A549 (cell line): ENCODE data around the gene RAB17. TPM values are rescaled to one million over a fixed set of nuclear protein-coding genes. Genes with fewer than 3 reads are reported as not detected.

Experiments used
- ATAC-seq, 2 experiments: fragments of 200-7000 bp in 1 of 2; fragments of >200 bp in 1 of 2; cut with Nextera tagmentation in 1 of 2; cut with Tn5 transposase in 1 of 2; 3 replicates each; pipeline versions ENCODE4 v1.8.0 to v1.9.1; 2018 to 2020; ENCODE audit warnings: mild to moderate bottlenecking in 1 of 2, moderate library complexity in 1 of 2
- CTCF ChIA-PET: fragments of 300-600 bp; sonication (Branson Sonifier 250); formaldehyde crosslinking; extraction: SDS; loops from one replicate; lab custom pipeline; 2021; ENCODE audit warnings: antibody characterized with exemption, inconsistent platforms; lab: Yijun Ruan, JAX
- POLR2A ChIA-PET: fragments of 350-600 bp; formaldehyde crosslinking; extraction: SDS; loops from one replicate; lab custom pipeline; 2021; ENCODE audit warnings: antibody characterized with exemption, inconsistent platforms; lab: Yijun Ruan, JAX
- DNase-seq, 2 experiments: peaks; one replicate each; pipeline versions ENCODE4 v3.0.0 to v3.0.0-alpha.2; 2011 to 2016; ENCODE audit warnings: low read depth in 1 of 2, low spot score in 1 of 2
- FAIRE-seq: peaks from 2 replicates; lab custom pipeline; 2011; peaks lifted over from hg19 to GRCh38; lab: Jason Lieb, UNC
- H3K27ac ChIP-seq, 2 experiments: fragments of >200 bp; sonication (Bioruptor Twin); formaldehyde crosslinking; 3 replicates each; pipeline ENCODE4 v1.5.1; 2016 to 2017
- H3K4me1 ChIP-seq: fragments of >200 bp; sonication (Bioruptor Twin); formaldehyde crosslinking; 3 replicates; pipeline ENCODE4 v1.6.1; 2016
- H3K4me2 ChIP-seq: fragments of >200 bp; sonication (Bioruptor Twin); formaldehyde crosslinking; 3 replicates; pipeline ENCODE4 v1.6.1; 2016
- H3K4me3 ChIP-seq: fragments of >200 bp; sonication (Bioruptor Twin); formaldehyde crosslinking; 3 replicates; pipeline ENCODE4 v1.5.1; 2016
- H3K9me3 ChIP-seq: fragments of >200 bp; sonication (Bioruptor Twin); formaldehyde crosslinking; 3 replicates; pipeline ENCODE4 v1.6.1; 2016
- BHLHE40 ChIP-seq: IDR thresholded peaks from 2 replicates; pipeline ENCODE4 v1.6.1; 2012; ENCODE audit warnings: low read depth, low read length, inconsistent platforms
- CEBPB ChIP-seq, 2 experiments: fragments of >200 bp in 1 of 2; sonication (Bioruptor Twin) in 1 of 2; formaldehyde crosslinking in 1 of 2; IDR thresholded peaks; 2 replicates each; pipeline ENCODE4 v1.6.1; 2012 to 2016
- CHD2 ChIP-seq: fragments of 150-350 bp; IDR thresholded peaks from 2 replicates; pipeline ENCODE4 v1.6.1; 2014; ENCODE audit warnings: low read length; ENCODE audit not compliant: partially characterized antibody
- EHF ChIP-seq: fragments of 250-450 bp; sonication (Bioruptor Pico); IDR thresholded peaks from 2 replicates; pipeline ENCODE4 v1.5.0; 2020; ENCODE audit warnings: mild to moderate bottlenecking
- FOSB ChIP-seq: fragments of 250-450 bp; sonication (Bioruptor Pico); IDR thresholded peaks from 2 replicates; pipeline ENCODE4 v1.5.0; 2020; ENCODE audit warnings: mild to moderate bottlenecking, moderate library complexity
- FOSL2 ChIP-seq, 2 experiments: fragments of 450-650 bp in 1 of 2; fragments of >200 bp in 1 of 2; sonication (Bioruptor Twin) in 1 of 2; formaldehyde crosslinking; IDR thresholded peaks; 2 replicates each; pipeline versions ENCODE4 v1.5.0 to v1.6.1; 2016 to 2020; ENCODE audit warnings: mild to moderate bottlenecking in 1 of 2, moderate library complexity in 1 of 2
- FOXS1 ChIP-seq: fragments of 250-450 bp; sonication (Bioruptor Pico); IDR thresholded peaks from 2 replicates; pipeline ENCODE4 v1.5.0; 2020; ENCODE audit warnings: mild to moderate bottlenecking, moderate library complexity
- HES2 ChIP-seq: fragments of >200 bp; sonication (Bioruptor Twin); formaldehyde crosslinking; IDR thresholded peaks from 2 replicates; pipeline ENCODE4 v1.6.1; 2016
- HEYL ChIP-seq: fragments of 250-450 bp; sonication (Bioruptor Pico); IDR thresholded peaks from 2 replicates; pipeline ENCODE4 v1.8.0; 2021; ENCODE audit warnings: mild to moderate bottlenecking, moderate library complexity
- HMGXB4 ChIP-seq: fragments of 250-450 bp; sonication (Bioruptor Pico); IDR thresholded peaks from 2 replicates; pipeline ENCODE4 v1.5.0; 2021; ENCODE audit warnings: mild to moderate bottlenecking, moderate library complexity, borderline replicate concordance
- HOXA7 ChIP-seq: fragments of 250-450 bp; sonication (Bioruptor Pico); IDR thresholded peaks from 2 replicates; pipeline ENCODE4 v1.5.0; 2020; ENCODE audit warnings: mild to moderate bottlenecking, moderate library complexity
- HOXB13 ChIP-seq: fragments of 250-450 bp; sonication (Bioruptor Pico); IDR thresholded peaks from 2 replicates; pipeline ENCODE4 v1.5.0; 2020; ENCODE audit warnings: low read depth, mild to moderate bottlenecking, moderate library complexity
- HOXB5 ChIP-seq: fragments of 250-450 bp; sonication (Bioruptor Pico); IDR thresholded peaks from 2 replicates; pipeline ENCODE4 v1.5.0; 2020; ENCODE audit warnings: mild to moderate bottlenecking, moderate library complexity
- JUN ChIP-seq, 2 experiments: fragments of >200 bp; sonication (Bioruptor Twin); formaldehyde crosslinking; IDR thresholded peaks; 2 replicates in 1 of 2; 3 replicates in 1 of 2; pipeline ENCODE4 v1.6.1; 2016 to 2017
- MYC ChIP-seq: IDR thresholded peaks from 2 replicates; pipeline ENCODE4 v1.6.1; 2012; ENCODE audit warnings: mild to moderate bottlenecking, inconsistent platforms, low read length, improper control_type of control experiment, borderline replicate concordance
- NPAS2 ChIP-seq: fragments of 250-450 bp; sonication (Bioruptor Pico); IDR thresholded peaks from 2 replicates; pipeline ENCODE4 v1.8.0; 2022; ENCODE audit warnings: mild to moderate bottlenecking, moderate library complexity, borderline replicate concordance
- NR3C1 ChIP-seq: fragments of >200 bp; sonication (Bioruptor Twin); formaldehyde crosslinking; IDR thresholded peaks from 3 replicates; pipeline ENCODE4 v1.6.1; 2017
- PHF8 ChIP-seq: fragments of 200-600 bp; sonication (generic); IDR thresholded peaks from 2 replicates; pipeline ENCODE4 v1.6.1; 2016; ENCODE audit warnings: low read depth, mild to moderate bottlenecking, antibody characterized with exemption, moderate library complexity, borderline replicate concordance
- RCOR1 ChIP-seq: fragments of 150-350 bp; IDR thresholded peaks from 2 replicates; pipeline ENCODE4 v1.6.1; 2014; ENCODE audit warnings: antibody characterized with exemption, low read length, low read depth
- RFX5 ChIP-seq: fragments of 450-650 bp; IDR thresholded peaks from 2 replicates; pipeline ENCODE4 v1.7.1; 2014; ENCODE audit warnings: antibody characterized with exemption, mild to moderate bottlenecking, moderate library complexity
- TFCP2L1 ChIP-seq: fragments of 250-450 bp; sonication (Bioruptor Pico); IDR thresholded peaks from 2 replicates; pipeline ENCODE4 v1.5.0; 2021; ENCODE audit warnings: mild to moderate bottlenecking
- ZNF302 ChIP-seq: fragments of 250-450 bp; sonication (Bioruptor Pico); IDR thresholded peaks from 2 replicates; pipeline ENCODE4 v1.9.0; 2021; ENCODE audit warnings: inconsistent platforms, mild to moderate bottlenecking, moderate library complexity
- WGBS: methylation state at CpG from one replicate; pipeline ENCODE4 v1.1.6; 2017; ENCODE audit errors: missing lambda C conversion rate; 5-methylcytosine and 5-hydroxymethylcytosine counted together
- polyA plus RNA-seq, 4 experiments: library from polyadenylated mRNA; depleted of rRNA in 3 of 4; stranded (reverse); fragments of >200 nt; fragmentation: RNase III in 1 of 4; extraction: RNeasy Plus Mini Kit Qiagen cat#74134 plus additional on column Dnase treatment in 1 of 4; gene quantifications; 2 replicates in 3 of 4; 3 replicates in 1 of 4; pipeline ENCODE4 v1.2.3, GENCODE V29; 2011 to 2017
- TF ChIP-seq, protein P1 (sequence below): fragments of 250-450 bp; sonication (Bioruptor Pico); IDR thresholded peaks from 2 replicates; pipeline ENCODE4 v1.5.0; 2020; ENCODE audit warnings: low read depth, mild to moderate bottlenecking, moderate library complexity
- TF ChIP-seq, protein P2 (sequence below): fragments of >200 bp; sonication (Bioruptor Twin); formaldehyde crosslinking; IDR thresholded peaks from 3 replicates; pipeline ENCODE4 v1.5.1; 2016
- TF ChIP-seq, protein P3 (sequence below): IDR thresholded peaks from 2 replicates; pipeline ENCODE4 v1.6.1; 2012
- TF ChIP-seq, protein P4 (sequence below): IDR thresholded peaks from 2 replicates; pipeline ENCODE4 v1.6.1; 2012

Gene RAB17
- polyA plus RNA-seq, 2 of the 4 experiments (the other 2 are of a cell fraction): 0.44 to 2.2 TPM

DNA sequence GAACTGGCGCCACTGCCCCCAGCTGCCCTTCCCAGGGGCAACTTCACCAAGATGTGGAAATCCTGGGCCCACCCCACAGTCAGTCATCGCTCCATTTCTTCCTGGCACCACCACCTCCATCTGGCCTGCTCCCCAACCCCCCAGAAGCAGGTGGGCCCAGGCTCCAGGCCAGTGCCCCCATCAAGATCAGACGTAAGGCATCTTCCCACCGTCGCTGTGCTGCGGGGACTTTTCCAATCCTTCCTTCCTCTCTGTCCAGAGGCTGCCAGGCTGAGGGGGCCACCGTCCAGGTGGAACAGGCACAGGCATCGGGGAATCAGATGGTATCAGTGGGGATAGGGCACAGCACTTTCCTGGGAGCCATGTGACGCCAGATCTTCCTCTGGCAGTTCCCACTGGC lies 16.1 kb downstream of the RAB17 start:
- ATAC-seq: no peak

GRCh38 chr2:237573721-237574415 lies 16.7 kb downstream of the RAB17 start:
- WGBS: 91% methylated on average over 8 of the region's 8 CpGs
- DNase-seq (no peak), FAIRE-seq (no peak), ATAC-seq (no peak)
- H3K27ac ChIP-seq: no peak overlapping the region
- no peak overlapping the region for H3K4me3 ChIP-seq
- peaks cover 10% of the 10 kb centered on the region; the same call in 2 of the 3 replicates for H3K4me1 ChIP-seq
- H3K9me3 ChIP-seq: no peaks in the 10 kb centered on the region
- POLR2A ChIA-PET: interaction anchor here (0.7 kb wide), 1 partner anchor 487 kb away, joined by 3 read pairs; no protein-coding TSS in a partner anchor
- CTCF ChIA-PET: interaction anchor here (1.6 to 5.5 kb wide), 14 partner anchors 10 to 488 kb away, joined by 3 to 146 read pairs (median 32); partner anchors contain the start of gene COPS8
- no peak overlapping the region for H3K4me2 ChIP-seq
- TF ChIP-seq HEYL (no peak), FOSB (CRISPR knock-in tag) (no peak)

More for the DNA sequence above, 16.1 kb downstream of the RAB17 start:
- H3K27ac ChIP-seq: no peak overlapping the region
- peaks cover 10% of the 10 kb centered on the region; the same call in 2 of the 3 replicates for H3K4me1 ChIP-seq
- WGBS: 96% methylated on average over 9 of the region's 9 CpGs
- TF ChIP-seq, protein P1, sequence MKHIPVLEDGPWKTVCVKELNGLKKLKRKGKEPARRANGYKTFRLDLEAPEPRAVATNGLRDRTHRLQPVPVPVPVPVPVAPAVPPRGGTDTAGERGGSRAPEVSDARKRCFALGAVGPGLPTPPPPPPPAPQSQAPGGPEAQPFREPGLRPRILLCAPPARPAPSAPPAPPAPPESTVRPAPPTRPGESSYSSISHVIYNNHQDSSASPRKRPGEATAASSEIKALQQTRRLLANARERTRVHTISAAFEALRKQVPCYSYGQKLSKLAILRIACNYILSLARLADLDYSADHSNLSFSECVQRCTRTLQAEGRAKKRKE (CRISPR knock-in tag): no peak
- TF ChIP-seq HES2 (no peak), FOSL2 (IDR thresholded peaks at IDR 0.05) (no peak), FOSL2 (CRISPR knock-in tag; IDR thresholded peaks at IDR 0.05) (no peak), HEYL (no peak), NR3C1 (no peak), HOXB13 (no peak), PHF8 (no peak), CHD2 (no peak), JUN (IDR thresholded peaks at IDR 0.05) (no peak), FOSB (CRISPR knock-in tag) (no peak), HMGXB4 (CRISPR knock-in tag) (no peak), CEBPB (IDR thresholded peaks at IDR 0.05) (no peak), RCOR1 (no peak), TFCP2L1 (no peak)
- TF ChIP-seq, protein P2, sequence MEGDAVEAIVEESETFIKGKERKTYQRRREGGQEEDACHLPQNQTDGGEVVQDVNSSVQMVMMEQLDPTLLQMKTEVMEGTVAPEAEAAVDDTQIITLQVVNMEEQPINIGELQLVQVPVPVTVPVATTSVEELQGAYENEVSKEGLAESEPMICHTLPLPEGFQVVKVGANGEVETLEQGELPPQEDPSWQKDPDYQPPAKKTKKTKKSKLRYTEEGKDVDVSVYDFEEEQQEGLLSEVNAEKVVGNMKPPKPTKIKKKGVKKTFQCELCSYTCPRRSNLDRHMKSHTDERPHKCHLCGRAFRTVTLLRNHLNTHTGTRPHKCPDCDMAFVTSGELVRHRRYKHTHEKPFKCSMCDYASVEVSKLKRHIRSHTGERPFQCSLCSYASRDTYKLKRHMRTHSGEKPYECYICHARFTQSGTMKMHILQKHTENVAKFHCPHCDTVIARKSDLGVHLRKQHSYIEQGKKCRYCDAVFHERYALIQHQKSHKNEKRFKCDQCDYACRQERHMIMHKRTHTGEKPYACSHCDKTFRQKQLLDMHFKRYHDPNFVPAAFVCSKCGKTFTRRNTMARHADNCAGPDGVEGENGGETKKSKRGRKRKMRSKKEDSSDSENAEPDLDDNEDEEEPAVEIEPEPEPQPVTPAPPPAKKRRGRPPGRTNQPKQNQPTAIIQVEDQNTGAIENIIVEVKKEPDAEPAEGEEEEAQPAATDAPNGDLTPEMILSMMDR: no peak
- no peak overlapping the region for H3K4me3 ChIP-seq
- ChIA-PET POLR2A (no interaction called here), CTCF (interaction anchor here (1.1 to 5.5 kb wide), 8 partner anchors 9 to 453 kb away, joined by 3 to 146 read pairs (median 36); no protein-coding TSS in a partner anchor)
- no peaks in the 10 kb centered on the region for H3K9me3 ChIP-seq
- H3K4me2 ChIP-seq: no peak overlapping the region
- DNase-seq (no peak), FAIRE-seq (no peak)

- Histone ChIP-seq H3K4me3 (no peak overlapping the region), H3K9me3 (no peaks in the 10 kb centered on the region), H3K4me1 (peaks cover 10% of the 10 kb centered on the region; the same call in 2 of the 3 replicates), H3K27ac (peak overlapping the region; percentile 55 to 71; a peak in 5 of 6 replicates), H3K4me2 (peak overlapping the region; percentile 58; the same call in 2 of the 3 replicates)
- ATAC-seq (no peak), FAIRE-seq (no peak), DNase-seq (no peak)
- ChIA-PET CTCF (interaction anchor here (0.6 to 5.5 kb wide), 67 partner anchors 11 to 507 kb away, joined by 3 to 146 read pairs (median 8); partner anchors contain the start of genes COL6A3, COPS8, MLPH and RAB17), POLR2A (interaction anchor here (1.6 kb wide), 1 partner anchor 480 kb away, joined by 4 read pairs; no protein-coding TSS in a partner anchor)
- 57% methylated on average over 4 of the region's 4 CpGs for WGBS
- TF ChIP-seq MYC (no peak), HOXA7 (no peak), NPAS2 (CRISPR knock-in tag) (no peak), FOXS1 (CRISPR knock-in tag) (no peak), RFX5 (no peak), CEBPB (IDR thresholded peaks at IDR 0.05) (no peak), ZNF302 (CRISPR knock-in tag) (no peak), EHF (CRISPR knock-in tag) (no peak), HOXB5 (CRISPR knock-in tag) (no peak), BHLHE40 (no peak)
- TF ChIP-seq, protein P1 (CRISPR knock-in tag): no peak
- TF ChIP-seq, protein P3, sequence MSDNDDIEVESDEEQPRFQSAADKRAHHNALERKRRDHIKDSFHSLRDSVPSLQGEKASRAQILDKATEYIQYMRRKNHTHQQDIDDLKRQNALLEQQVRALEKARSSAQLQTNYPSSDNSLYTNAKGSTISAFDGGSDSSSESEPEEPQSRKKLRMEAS: no peak
- TF ChIP-seq, protein P4, sequence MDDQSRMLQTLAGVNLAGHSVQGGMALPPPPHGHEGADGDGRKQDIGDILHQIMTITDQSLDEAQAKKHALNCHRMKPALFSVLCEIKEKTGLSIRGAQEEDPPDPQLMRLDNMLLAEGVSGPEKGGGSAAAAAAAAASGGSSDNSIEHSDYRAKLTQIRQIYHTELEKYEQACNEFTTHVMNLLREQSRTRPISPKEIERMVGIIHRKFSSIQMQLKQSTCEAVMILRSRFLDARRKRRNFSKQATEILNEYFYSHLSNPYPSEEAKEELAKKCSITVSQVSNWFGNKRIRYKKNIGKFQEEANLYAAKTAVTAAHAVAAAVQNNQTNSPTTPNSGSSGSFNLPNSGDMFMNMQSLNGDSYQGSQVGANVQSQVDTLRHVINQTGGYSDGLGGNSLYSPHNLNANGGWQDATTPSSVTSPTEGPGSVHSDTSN: no peak
These were observed 17.8 kb downstream of the RAB17 start for GRCh38 chr2:237572742-237573101.
